ENCODE results near the gene SORD. TPM values are rescaled to one million over a fixed set of nuclear protein-coding genes. Genes with fewer than 3 reads are reported as not detected.

SORD gene
- total RNA-seq, 2 experiments from 2014 or later = 6.0 TPM

GRCh38 chr15:45121020-45121419 is 98.0 kb downstream of the SORD start:
- POLR2A ChIA-PET = no interaction called here
- H3K9me3 Mint-ChIP-seq = no peaks in the 10 kb centered on the region
- DNase-seq = no peak
- CTCF ChIA-PET = no interaction called here
- no peak overlapping the region for H3K27ac Mint-ChIP-seq
- H3K36me3 Mint-ChIP-seq (ENCODE audit: low read depth) = no peaks in the 10 kb centered on the region
- H3K27me3 Mint-ChIP-seq = peaks cover 53% of the 10 kb centered on the region
- H3K4me1 Mint-ChIP-seq = peaks cover 12% of the 10 kb centered on the region
- H3K4me3 Mint-ChIP-seq = no peak overlapping the region

- Mint-ChIP-seq H3K36me3 (ENCODE audit: low read depth) (no peaks in the 10 kb centered on the region), H3K9me3 (no peaks in the 10 kb centered on the region), H3K4me1 (peaks cover 12% of the 10 kb centered on the region), H3K4me3 (no peak overlapping the region), H3K27me3 (peaks cover 53% of the 10 kb centered on the region), H3K27ac (no peak overlapping the region)
- CTCF ChIA-PET = interaction anchor here (0.6 to 0.7 kb wide), 2 partner anchors 326 to 705 kb away, joined by 3 read pairs; no protein-coding TSS in a partner anchor
- POLR2A ChIA-PET = no interaction called here
- DNase-seq = no peak
These were observed 98.9 kb downstream of the SORD start for GRCh38 chr15:45121706-45122417.

- Mint-ChIP-seq H3K4me1 (peaks cover 5% of the 10 kb centered on the region), H3K36me3 (ENCODE audit: low read depth) (no peaks in the 10 kb centered on the region), H3K9me3 (no peaks in the 10 kb centered on the region), H3K27ac (no peak overlapping the region), H3K4me3 (no peak overlapping the region), H3K27me3 (peaks cover 51% of the 10 kb centered on the region)
- POLR2A ChIA-PET = no interaction called here
- CTCF ChIA-PET = no interaction called here
- no peak for DNase-seq
These were observed 99.7 kb downstream of the SORD start for GRCh38 chr15:45122719-45123118.

- Mint-ChIP-seq H3K36me3 (ENCODE audit: low read depth) (no peaks in the 10 kb centered on the region), H3K4me3 (no peak overlapping the region), H3K27ac (no peak overlapping the region), H3K4me1 (peaks cover under 1% of the 10 kb centered on the region), H3K9me3 (no peaks in the 10 kb centered on the region), H3K27me3 (peaks cover 52% of the 10 kb centered on the region)
- CTCF ChIA-PET = no interaction called here
- no peak for DNase-seq
- POLR2A ChIA-PET = no interaction called here
These were observed 100.4 kb downstream of the SORD start for GRCh38 chr15:45123397-45123796.

GRCh38 chr15:45126535-45127158 is 103.7 kb downstream of the SORD start:
- ChIA-PET POLR2A (no interaction called here), CTCF (interaction anchor here (1.1 to 1.8 kb wide), 3 partner anchors 9 to 17 kb away, joined by 3 to 9 read pairs (median 3); no protein-coding TSS in a partner anchor)
- Mint-ChIP-seq H3K36me3 (ENCODE audit: low read depth) (no peaks in the 10 kb centered on the region), H3K9me3 (no peaks in the 10 kb centered on the region), H3K4me1 (peaks cover 7% of the 10 kb centered on the region), H3K27me3 (peaks cover 72% of the 10 kb centered on the region), H3K4me3 (no peak overlapping the region), H3K27ac (no peak overlapping the region)
- peak; percentile 45 for DNase-seq

Other genes starting within 250 kb of the SORD start
- not detected for gene TERB2, start 66.5 kb upstream of the SORD start, total RNA-seq
- gene DUOX2, start 91.0 kb downstream of the SORD start, total RNA-seq = under 1 TPM in 1 of 2 experiments, not detected in 1; 0.02 TPM
- gene DUOXA2, start 91.1 kb downstream of the SORD start, total RNA-seq = not detected
- gene DUOXA1, start 106.7 kb downstream of the SORD start, total RNA-seq = not detected
- gene DUOX1, start 106.8 kb downstream of the SORD start, total RNA-seq = not detected
- under 1 TPM; 0.79 to 0.92 TPM for gene SHF, start 164.8 kb downstream of the SORD start, total RNA-seq
- not detected for gene SLC28A2, start 229.0 kb downstream of the SORD start, total RNA-seq